NAMALWA (cell line): Measurements from ENCODE around the gene SLC66A2.

Source experiments
- DNase-seq: peaks from one replicate; pipeline ENCODE4 v3.0.0-alpha.2; 2015; ENCODE audit warnings: low spot score

SLC66A2 gene

GRCh38 chr18:79949697-79950487, 1.6 kb downstream of the SLC66A2 start:
- peak; percentile 76 for DNase-seq

GRCh38 chr18:79948719-79949411, 2.6 kb downstream of the SLC66A2 start:
- DNase-seq, result no peak

DNA sequence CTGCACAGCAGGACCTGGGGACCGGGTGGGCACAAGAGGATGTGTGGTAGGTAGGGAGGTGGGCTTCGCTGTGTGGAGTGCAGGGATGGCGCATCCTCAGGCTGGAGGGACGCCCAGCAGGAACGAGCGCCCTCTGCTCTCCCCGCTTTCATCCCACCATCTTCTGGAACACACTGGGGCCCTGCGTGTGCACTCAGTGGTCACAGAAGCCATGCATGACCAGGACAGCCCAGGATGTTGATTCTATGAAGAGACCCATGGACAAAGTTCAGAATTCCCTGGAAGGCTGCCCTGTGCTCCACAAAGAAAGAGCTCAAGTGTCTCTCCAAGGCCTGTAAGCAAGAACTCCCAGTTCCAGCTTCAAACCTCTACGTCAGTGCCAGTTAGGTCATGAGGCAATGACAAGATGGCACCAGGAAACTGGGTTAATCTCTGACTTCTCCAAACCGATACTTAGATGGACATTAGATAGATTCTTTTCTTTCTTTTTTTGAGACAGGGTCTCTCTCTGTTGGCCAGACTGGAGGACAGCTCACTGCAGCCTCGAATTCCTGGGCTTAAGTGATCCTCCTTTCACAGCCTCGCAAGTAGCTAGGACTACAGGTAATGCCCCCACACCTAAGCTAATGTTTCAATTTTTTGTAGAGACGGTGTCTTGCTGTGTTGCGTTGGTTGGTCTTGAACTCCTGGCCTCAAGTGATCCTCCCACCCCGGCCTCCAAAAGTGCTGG, 3.4 kb downstream of the SLC66A2 start:
- DNase-seq, result no peak

GRCh38 chr18:79947054-79947755, 4.2 kb downstream of the SLC66A2 start:
- DNase-seq, result no peak

- no peak for DNase-seq
Observed at GRCh38 chr18:79945118-79946042, 6.1 kb downstream of the SLC66A2 start.

- no peak for DNase-seq
Observed at GRCh38 chr18:79944746-79945117, 6.7 kb downstream of the SLC66A2 start.

DNA sequence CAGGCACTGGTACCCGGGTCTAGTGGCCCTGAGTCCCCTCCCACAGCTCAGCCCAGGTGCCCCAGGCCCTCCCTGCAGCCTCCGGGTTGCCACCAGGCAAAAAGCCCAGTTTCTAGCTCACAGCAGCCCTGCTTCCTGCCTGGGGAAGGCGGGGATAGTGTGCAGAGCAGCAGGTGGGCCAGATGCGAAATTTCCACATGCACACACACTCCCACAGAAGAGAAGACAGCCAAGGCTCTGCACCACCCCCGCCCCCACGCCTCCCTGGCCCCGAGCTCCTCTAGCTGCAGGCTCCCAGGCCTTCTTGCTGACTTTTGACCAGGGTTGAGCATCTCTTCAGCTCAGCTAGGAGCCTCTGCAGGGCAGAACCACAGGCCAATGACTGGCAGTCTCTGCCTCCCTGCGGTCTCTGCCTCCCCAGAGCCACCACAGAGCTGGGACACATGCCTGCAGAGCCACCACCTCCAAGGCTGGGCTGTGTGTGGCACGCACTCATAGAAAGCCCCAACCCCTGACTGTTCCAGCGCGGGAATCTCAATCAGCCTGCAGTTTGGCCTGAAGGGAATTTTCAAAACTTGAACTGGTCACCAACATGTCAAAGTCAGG, 7.2 kb downstream of the SLC66A2 start:
- DNase-seq, result no peak

GRCh38 chr18:79943608-79944125, 7.8 kb downstream of the SLC66A2 start:
- DNase-seq, result no peak

DNA sequence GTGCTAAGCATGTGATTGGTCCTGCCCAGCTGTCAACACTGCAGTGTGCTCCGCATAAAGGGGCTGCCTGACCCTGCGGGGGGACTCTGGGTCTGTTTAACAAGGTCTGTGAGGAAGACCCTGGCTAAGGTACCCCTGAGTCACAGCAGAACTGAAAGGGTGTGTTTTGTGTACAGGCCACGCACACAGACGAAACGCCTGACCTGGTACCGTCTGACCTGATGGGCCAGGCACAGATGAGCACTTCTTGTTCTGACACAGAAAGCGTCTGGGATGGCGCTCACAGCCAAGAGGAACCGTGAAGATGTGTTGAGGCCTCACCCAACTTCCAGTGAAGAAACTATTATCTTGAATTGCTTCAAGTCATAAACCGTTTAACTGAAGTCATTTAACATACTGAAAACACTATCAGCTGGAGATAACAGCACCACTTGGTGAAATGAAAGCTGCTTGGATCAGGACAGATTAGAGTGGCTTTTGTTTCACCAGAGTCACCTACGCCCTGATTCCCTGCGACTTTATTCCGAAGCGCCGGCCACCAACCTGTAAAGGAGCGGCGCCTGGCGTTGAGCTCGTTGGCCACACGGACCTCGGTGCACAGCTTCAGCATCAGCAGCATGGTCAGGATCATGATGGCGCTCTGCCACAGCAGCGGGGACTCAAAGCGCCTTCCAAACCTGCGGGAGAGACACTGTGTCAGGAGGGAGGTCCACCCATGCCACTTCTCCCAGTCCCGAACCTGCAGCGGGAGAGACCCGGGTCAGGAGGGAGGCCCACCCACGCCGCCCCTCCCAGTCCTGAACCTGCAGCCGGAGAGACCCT, 8.5 kb downstream of the SLC66A2 start:
- no peak for DNase-seq

DNA sequence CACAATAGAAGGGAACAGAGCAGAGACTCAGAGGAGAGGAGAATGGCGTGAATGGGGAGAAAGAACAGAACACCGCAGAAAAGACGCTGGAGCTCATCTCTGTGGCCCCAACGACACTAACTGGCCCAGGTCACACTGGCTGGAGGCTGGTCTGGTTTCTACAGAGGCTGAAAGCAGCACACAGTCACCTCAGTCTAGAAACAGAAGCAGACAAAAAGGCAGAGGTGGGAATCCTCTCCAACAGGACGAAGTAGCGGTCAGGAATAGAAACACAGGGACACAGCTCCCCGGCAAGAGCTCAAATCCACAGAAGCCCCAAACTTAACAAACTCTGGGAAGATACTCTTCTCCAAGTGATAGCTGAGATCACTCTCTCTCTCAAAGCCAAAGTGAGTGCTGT, 9.2 kb downstream of the SLC66A2 start:
- no peak for DNase-seq

DNA sequence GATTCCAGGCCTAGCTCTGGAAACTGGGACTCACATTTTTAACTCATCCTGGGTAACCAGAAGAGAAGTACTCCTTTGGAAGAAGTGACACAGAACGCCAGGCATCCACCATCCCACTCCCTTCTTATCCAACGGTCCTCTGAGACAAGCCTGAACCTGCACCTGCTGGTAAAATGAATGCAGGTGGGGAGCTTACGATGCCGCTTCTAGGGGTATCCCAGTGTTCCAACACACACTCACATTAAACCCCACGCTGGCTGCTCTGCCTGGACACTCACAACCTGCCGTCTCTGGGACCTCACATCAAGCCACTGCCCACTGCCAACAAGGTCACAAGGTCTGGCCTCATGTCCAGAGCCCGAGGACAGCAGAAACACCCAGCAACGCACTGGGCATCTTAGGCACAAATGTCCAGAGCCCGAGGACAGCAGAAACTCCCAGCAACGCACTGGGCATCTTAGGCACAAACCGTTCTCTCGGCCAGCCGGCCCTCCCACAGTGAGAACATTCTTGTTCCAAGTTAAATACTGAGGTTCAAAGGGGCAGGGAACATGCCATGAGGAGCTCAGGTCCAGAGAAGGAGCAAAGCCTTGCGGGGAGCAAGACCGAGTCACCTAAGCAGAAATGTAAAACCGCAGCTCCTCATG, 9.9 kb downstream of the SLC66A2 start:
- no peak for DNase-seq

DNA sequence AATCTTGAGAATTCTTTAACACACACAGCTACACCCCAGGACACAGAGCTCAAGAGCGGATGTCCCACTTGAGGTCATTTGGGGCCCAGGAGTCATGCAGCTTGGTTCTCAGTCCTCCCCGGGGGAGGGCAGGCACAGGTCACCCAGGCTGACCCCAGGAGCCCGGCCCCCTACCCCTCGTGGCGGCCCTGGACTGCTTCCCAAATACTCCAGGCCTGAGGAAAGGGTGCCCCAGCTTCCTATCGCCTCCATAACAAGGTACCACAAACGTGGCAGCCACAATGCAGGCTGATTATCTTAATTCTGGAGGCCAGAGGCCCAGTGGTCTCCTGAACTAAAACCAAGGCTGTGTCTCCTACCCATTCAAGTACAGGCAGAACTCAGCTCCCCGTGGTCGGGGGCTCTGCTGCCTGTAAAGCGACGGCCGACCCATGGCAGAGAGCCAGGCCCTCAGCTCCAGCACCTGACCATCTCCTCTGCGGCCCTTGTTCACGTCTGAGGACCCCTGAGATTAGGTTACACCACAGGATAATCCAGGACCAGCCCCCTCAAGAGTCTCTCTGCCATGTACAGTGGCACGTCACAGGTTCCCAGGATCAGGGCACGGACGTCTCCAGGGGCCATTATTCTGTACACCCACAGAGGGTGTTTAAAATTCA, 10.5 kb downstream of the SLC66A2 start:
- DNase-seq, result no peak

DNA sequence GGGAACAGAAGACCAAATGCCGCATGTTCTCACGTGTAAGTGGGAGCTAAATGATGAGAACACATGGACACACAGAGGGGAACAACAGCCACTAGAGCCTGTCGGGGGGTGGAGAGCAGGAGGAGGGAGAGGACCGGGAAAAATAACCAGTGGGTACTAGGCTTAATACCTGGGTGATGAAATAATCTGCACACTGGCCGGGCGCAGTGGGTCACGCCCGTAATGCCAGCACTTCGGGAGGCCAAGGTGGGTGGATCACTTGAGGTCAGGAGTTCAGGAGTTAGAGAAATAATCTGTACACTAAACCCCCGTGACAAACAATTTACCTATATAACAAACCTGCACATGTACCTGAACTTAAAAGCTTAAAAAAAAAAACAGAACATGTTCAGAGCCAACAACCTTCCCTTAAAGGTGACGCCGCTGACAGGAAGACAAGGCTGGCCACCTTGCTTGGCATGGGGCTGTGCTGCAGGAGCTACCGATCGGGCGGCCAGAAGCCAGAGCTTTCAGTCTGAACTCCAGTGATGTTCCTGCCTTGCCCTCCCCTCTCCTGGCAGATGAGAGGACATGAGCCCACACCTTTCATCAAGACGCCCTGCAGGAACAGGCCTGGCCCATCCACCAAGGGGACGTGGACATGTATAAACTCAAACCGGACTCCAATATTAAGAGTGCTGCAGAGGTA, 11.2 kb downstream of the SLC66A2 start:
- DNase-seq, result no peak

GRCh38 chr18:79939096-79939495, 12.4 kb downstream of the SLC66A2 start:
- no peak for DNase-seq

DNA sequence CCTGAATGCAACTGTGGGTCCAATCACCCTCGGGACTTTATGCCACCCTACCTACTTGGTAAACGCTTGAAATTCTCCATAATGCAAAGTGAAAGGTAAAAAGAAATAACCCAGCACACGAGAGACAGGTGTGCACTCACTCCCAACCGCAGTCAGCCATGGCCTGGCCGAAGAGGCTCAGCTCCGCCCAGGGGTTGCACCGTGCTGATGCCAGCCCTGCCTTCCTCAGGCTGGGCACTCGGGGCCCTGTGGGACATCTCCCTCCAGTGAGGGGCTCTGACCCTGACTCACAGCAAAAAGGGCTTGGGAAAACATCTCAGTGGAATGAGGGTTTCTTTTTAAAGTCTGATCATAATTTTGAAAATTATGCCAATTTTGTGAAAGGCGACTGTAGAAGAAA, 13.3 kb downstream of the SLC66A2 start:
- no peak for DNase-seq

DNA sequence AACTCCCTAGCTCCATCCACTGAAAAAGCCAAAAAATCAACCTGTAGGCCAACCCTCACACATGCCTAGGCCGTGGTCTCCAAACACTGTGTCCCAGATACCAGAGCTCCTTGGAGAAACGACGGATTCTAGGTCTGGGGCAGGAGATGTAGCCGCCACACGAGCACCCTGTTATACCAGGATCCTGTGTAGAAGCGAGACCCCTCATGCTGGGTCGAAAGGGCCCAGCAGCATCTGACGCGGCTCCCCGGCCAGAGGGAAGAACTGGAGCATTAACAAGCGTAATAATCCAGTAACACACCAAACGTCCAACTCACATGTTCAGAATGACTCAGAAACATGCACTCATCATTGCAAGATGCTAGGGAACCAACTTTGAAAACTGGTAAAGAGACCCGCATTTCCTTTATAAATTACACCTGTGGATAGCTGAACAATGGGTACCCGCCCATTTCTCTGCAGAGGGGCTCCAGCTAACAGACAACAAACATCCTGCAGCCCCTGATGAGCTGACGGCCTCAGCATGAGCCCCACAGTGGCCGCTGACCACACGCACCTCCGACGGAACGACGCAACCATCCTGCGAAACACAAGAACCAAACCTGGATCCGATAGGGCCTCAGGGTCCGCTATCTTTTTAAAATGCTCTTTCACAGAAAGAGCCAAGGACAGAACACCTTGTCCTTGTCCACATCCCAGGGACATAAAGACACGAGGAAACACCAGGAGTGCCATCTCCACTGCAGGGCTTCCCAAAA, 14.2 kb downstream of the SLC66A2 start:
- DNase-seq, result no peak

GRCh38 chr18:79936641-79937040, 14.8 kb downstream of the SLC66A2 start:
- no peak for DNase-seq
